SH-SY5Y (cell line): ENCODE results near the gene NGFR.

ENCODE experiments used
- GATA2 ChIP-seq: IDR thresholded peaks from 2 replicates; pipeline ENCODE4 v1.6.1; 2011; ENCODE audit warnings: mild to moderate bottlenecking, low read depth, low read length
- GATA3 ChIP-seq: IDR thresholded peaks from 2 replicates; pipeline ENCODE4 v1.6.1; 2011; ENCODE audit warnings: low read depth, mild to moderate bottlenecking, low read length, moderate library complexity

The NGFR gene

GRCh38 chr17:49557312-49558024, 62.4 kb downstream of the NGFR start:
- TF ChIP-seq GATA3 (no peak), GATA2 (peak; percentile 60)
